ENCODE results near the gene MINDY3. TPM values are rescaled to one million over a fixed set of nuclear protein-coding genes. Genes with fewer than 3 reads are reported as not detected.
"Not testable (repeated sequence)": the region's sequence is repeated elsewhere in the genome, so short reads cannot be mapped to it uniquely, and the experiment has no call there.

Gene MINDY3
- total RNA-seq (ENCODE audit: insufficient read depth, low replicate concordance) = 30.8 TPM

GRCh38 chr10:15859906-15860691, at the start of gene MINDY3:
TSS of gene MINDY3 (minus strand) at chr10:15860507. CDS start at chr10:15860299, 208 bp downstream.
- DNase-seq (ENCODE audit: low spot score) = peak; percentile 93

- no peak for DNase-seq (ENCODE audit: low spot score)
Measured at GRCh38 chr10:15901889-15902288, 41.6 kb upstream of the MINDY3 start.

- no peak for DNase-seq (ENCODE audit: low spot score)
Measured at GRCh38 chr10:15898046-15898445, 37.7 kb upstream of the MINDY3 start.

GRCh38 chr10:15897287-15897686, 37.0 kb upstream of the MINDY3 start:
- DNase-seq (ENCODE audit: low spot score) = peak; percentile 28

GRCh38 chr10:15896654-15897053, 36.3 kb upstream of the MINDY3 start:
- DNase-seq (ENCODE audit: low spot score) = no peak

GRCh38 chr10:15884447-15884846, 24.1 kb upstream of the MINDY3 start:
- DNase-seq (ENCODE audit: low spot score) = no peak

GRCh38 chr10:15881542-15881941, 21.2 kb upstream of the MINDY3 start:
- no peak for DNase-seq (ENCODE audit: low spot score)

- DNase-seq (ENCODE audit: low spot score) = no peak
Measured at GRCh38 chr10:15879663-15880062, 19.4 kb upstream of the MINDY3 start.

- peak; percentile 26 for DNase-seq (ENCODE audit: low spot score)
Measured at GRCh38 chr10:15879058-15879457, 18.8 kb upstream of the MINDY3 start.

- DNase-seq (ENCODE audit: low spot score) = no peak
Measured at GRCh38 chr10:15877836-15878576, 17.7 kb upstream of the MINDY3 start.

- DNase-seq (ENCODE audit: low spot score) = not testable (repeated sequence)
Measured at GRCh38 chr10:15876274-15876673, 16.0 kb upstream of the MINDY3 start.

GRCh38 chr10:15872645-15873044, 12.3 kb upstream of the MINDY3 start:
- DNase-seq (ENCODE audit: low spot score) = not testable (repeated sequence)

GRCh38 chr10:15871823-15872222, 11.5 kb upstream of the MINDY3 start:
- no peak for DNase-seq (ENCODE audit: low spot score)

GRCh38 chr10:15869935-15870334, 9.6 kb upstream of the MINDY3 start:
- no peak for DNase-seq (ENCODE audit: low spot score)

- DNase-seq (ENCODE audit: low spot score) = no peak
Measured at GRCh38 chr10:15868006-15868405, 7.7 kb upstream of the MINDY3 start.

- DNase-seq (ENCODE audit: low spot score) = no peak
Measured at GRCh38 chr10:15865304-15865703, 5.0 kb upstream of the MINDY3 start.

GRCh38 chr10:15864419-15864818, 4.1 kb upstream of the MINDY3 start:
- DNase-seq (ENCODE audit: low spot score) = no peak

- no peak for DNase-seq (ENCODE audit: low spot score)
Measured at GRCh38 chr10:15863733-15864132, 3.4 kb upstream of the MINDY3 start.

GRCh38 chr10:15863323-15863722, 3.0 kb upstream of the MINDY3 start:
- no peak for DNase-seq (ENCODE audit: low spot score)

GRCh38 chr10:15860692-15861201, 440 bp upstream of the MINDY3 start:
- no peak for DNase-seq (ENCODE audit: low spot score)

GRCh38 chr10:15859509-15859905, 800 bp downstream of the MINDY3 start:
- DNase-seq (ENCODE audit: low spot score) = no peak

- no peak for DNase-seq (ENCODE audit: low spot score)
Measured at GRCh38 chr10:15858861-15859281, 1.4 kb downstream of the MINDY3 start.
